Measurements from ENCODE around the gene CTF1. TPM values are rescaled to one million over a fixed set of nuclear protein-coding genes. Genes with fewer than 3 reads are reported as not detected.

Gene CTF1
- total and polyA plus RNA-seq, 10 of the 15 experiments (the other 5 are each of a cell fraction or from before 2014, with no cell fraction given), result 0.04 to 0.46 (median 0.11) TPM; not detected in 3

DNA sequence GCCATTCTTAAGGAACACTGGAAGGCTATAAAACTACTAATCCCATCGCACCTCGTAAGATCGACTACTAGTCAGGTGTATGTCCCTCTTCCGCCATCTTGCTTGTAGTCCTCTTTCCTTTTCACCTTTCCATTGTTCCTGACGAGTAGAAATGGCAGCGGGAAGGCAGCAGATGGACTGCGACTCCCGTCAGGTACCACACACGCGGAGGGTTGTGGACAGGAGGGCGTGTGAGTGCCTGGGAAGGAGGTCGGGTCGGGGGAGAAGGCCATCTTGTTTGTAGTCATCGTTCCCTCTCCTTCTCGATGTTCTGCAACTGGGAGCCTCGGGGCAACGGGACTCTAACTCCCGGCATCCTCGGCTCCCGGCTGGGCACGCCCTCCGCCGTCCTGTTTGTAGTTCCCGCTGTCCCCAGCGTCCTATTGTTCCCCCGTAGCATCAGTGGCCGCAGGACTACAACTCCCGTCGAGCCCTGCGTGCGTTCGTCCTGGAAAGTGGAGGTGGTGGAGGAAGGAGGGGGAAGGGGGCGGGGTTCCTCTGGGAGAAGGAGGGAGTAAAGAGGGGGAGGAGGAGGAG, 26.6 kb downstream of the CTF1 start (continued):
- TF ChIP-seq FOS (IDR thresholded peaks at IDR 0.05; ENCODE audit: borderline replicate concordance, extremely low read depth, insufficient read length) (no peak), NFYB (IDR thresholded peaks at IDR 0.05; ENCODE audit: insufficient read depth, low read depth, low read length) (no peak), YY1 (IDR thresholded peaks at IDR 0.05; ENCODE audit: low read depth, low read length) (peak; percentile 96), PAX8 (IDR thresholded peaks at IDR 0.05) (no peak), NFYA (IDR thresholded peaks at IDR 0.05; ENCODE audit: borderline replicate concordance, low read depth, low read length) (no peak), SIN3A (IDR thresholded peaks at IDR 0.05; ENCODE audit: low read depth, low read length) (no peak; the same call in 1 of the 2 replicates), ZNF622 (IDR thresholded peaks at IDR 0.05) (no peak), TAF1 (IDR thresholded peaks at IDR 0.05; ENCODE audit: borderline replicate concordance, low read depth, low read length) (peak; percentile 26; the same call in 1 of the 2 replicates), RB1 (IDR thresholded peaks at IDR 0.05; ENCODE audit: borderline replicate concordance) (no peak), BHLHE40 (IDR thresholded peaks at IDR 0.05; ENCODE audit: borderline replicate concordance in 1 of 2, low read depth in 2 of 2, low read length in 1 of 2) (no peak), FOXM1 (IDR thresholded peaks at IDR 0.05; ENCODE audit: low read depth, low read length) (no peak), CBFB (IDR thresholded peaks at IDR 0.05; ENCODE audit: low read depth) (no peak)
- TF ChIP-seq, protein P1, sequence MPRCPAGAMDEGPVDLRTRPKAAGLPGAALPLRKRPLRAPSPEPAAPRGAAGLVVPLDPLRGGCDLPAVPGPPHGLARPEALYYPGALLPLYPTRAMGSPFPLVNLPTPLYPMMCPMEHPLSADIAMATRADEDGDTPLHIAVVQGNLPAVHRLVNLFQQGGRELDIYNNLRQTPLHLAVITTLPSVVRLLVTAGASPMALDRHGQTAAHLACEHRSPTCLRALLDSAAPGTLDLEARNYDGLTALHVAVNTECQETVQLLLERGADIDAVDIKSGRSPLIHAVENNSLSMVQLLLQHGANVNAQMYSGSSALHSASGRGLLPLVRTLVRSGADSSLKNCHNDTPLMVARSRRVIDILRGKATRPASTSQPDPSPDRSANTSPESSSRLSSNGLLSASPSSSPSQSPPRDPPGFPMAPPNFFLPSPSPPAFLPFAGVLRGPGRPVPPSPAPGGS (IDR thresholded peaks at IDR 0.05; ENCODE audit: borderline replicate concordance, insufficient read depth, low read depth, low read length, poor library complexity, severe bottlenecking), result no peak
- TF ChIP-seq, protein P2, sequence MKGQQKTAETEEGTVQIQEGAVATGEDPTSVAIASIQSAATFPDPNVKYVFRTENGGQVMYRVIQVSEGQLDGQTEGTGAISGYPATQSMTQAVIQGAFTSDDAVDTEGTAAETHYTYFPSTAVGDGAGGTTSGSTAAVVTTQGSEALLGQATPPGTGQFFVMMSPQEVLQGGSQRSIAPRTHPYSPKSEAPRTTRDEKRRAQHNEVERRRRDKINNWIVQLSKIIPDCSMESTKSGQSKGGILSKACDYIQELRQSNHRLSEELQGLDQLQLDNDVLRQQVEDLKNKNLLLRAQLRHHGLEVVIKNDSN (IDR thresholded peaks at IDR 0.05; ENCODE audit: borderline replicate concordance, extremely low read length, insufficient read depth, low read depth, low read length), result no peak
- TF ChIP-seq, protein P3, sequence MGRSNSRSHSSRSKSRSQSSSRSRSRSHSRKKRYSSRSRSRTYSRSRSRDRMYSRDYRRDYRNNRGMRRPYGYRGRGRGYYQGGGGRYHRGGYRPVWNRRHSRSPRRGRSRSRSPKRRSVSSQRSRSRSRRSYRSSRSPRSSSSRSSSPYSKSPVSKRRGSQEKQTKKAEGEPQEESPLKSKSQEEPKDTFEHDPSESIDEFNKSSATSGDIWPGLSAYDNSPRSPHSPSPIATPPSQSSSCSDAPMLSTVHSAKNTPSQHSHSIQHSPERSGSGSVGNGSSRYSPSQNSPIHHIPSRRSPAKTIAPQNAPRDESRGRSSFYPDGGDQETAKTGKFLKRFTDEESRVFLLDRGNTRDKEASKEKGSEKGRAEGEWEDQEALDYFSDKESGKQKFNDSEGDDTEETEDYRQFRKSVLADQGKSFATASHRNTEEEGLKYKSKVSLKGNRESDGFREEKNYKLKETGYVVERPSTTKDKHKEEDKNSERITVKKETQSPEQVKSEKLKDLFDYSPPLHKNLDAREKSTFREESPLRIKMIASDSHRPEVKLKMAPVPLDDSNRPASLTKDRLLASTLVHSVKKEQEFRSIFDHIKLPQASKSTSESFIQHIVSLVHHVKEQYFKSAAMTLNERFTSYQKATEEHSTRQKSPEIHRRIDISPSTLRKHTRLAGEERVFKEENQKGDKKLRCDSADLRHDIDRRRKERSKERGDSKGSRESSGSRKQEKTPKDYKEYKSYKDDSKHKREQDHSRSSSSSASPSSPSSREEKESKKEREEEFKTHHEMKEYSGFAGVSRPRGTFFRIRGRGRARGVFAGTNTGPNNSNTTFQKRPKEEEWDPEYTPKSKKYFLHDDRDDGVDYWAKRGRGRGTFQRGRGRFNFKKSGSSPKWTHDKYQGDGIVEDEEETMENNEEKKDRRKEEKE (IDR thresholded peaks at IDR 0.05), result no peak
- TF ChIP-seq, protein P4, sequence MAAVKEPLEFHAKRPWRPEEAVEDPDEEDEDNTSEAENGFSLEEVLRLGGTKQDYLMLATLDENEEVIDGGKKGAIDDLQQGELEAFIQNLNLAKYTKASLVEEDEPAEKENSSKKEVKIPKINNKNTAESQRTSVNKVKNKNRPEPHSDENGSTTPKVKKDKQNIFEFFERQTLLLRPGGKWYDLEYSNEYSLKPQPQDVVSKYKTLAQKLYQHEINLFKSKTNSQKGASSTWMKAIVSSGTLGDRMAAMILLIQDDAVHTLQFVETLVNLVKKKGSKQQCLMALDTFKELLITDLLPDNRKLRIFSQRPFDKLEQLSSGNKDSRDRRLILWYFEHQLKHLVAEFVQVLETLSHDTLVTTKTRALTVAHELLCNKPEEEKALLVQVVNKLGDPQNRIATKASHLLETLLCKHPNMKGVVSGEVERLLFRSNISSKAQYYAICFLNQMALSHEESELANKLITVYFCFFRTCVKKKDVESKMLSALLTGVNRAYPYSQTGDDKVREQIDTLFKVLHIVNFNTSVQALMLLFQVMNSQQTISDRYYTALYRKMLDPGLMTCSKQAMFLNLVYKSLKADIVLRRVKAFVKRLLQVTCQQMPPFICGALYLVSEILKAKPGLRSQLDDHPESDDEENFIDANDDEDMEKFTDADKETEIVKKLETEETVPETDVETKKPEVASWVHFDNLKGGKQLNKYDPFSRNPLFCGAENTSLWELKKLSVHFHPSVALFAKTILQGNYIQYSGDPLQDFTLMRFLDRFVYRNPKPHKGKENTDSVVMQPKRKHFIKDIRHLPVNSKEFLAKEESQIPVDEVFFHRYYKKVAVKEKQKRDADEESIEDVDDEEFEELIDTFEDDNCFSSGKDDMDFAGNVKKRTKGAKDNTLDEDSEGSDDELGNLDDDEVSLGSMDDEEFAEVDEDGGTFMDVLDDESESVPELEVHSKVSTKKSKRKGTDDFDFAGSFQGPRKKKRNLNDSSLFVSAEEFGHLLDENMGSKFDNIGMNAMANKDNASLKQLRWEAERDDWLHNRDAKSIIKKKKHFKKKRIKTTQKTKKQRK (IDR thresholded peaks at IDR 0.05; ENCODE audit: low read depth, low read length), result no peak
- TF ChIP-seq, protein P5, sequence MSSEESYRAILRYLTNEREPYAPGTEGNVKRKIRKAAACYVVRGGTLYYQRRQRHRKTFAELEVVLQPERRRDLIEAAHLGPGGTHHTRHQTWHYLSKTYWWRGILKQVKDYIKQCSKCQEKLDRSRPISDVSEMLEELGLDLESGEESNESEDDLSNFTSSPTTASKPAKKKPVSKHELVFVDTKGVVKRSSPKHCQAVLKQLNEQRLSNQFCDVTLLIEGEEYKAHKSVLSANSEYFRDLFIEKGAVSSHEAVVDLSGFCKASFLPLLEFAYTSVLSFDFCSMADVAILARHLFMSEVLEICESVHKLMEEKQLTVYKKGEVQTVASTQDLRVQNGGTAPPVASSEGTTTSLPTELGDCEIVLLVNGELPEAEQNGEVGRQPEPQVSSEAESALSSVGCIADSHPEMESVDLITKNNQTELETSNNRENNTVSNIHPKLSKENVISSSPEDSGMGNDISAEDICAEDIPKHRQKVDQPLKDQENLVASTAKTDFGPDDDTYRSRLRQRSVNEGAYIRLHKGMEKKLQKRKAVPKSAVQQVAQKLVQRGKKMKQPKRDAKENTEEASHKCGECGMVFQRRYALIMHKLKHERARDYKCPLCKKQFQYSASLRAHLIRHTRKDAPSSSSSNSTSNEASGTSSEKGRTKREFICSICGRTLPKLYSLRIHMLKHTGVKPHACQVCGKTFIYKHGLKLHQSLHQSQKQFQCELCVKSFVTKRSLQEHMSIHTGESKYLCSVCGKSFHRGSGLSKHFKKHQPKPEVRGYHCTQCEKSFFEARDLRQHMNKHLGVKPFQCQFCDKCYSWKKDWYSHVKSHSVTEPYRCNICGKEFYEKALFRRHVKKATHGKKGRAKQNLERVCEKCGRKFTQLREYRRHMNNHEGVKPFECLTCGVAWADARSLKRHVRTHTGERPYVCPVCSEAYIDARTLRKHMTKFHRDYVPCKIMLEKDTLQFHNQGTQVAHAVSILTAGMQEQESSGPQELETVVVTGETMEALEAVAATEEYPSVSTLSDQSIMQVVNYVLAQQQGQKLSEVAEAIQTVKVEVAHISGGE (CRISPR knock-in tag; IDR thresholded peaks at IDR 0.05), result no peak

All from GM12878 (cell line).